WTC11 (cell line): ENCODE measurements around the gene RPS16.

ENCODE experiments used
- GRHL2 ChIP-seq: fragments of 250-450 bp; sonication (Bioruptor Pico); IDR thresholded peaks from 2 replicates; pipeline ENCODE4 v1.8.0; 2022; ENCODE audit warnings: mild to moderate bottlenecking, moderate library complexity; ENCODE audit not compliant: insufficient replicate concordance, severe bottlenecking
- TF ChIP-seq, protein P1 (sequence below): fragments of 200-600 bp; IDR thresholded peaks from 2 replicates; pipeline ENCODE4 v1.8.0; 2022; ENCODE audit warnings: antibody characterized with exemption
- TF ChIP-seq, protein P2 (sequence below): sonication (generic); formaldehyde crosslinking; IDR thresholded peaks from 2 replicates; pipeline ENCODE4 v1.8.0; 2022; ENCODE audit warnings: mild to moderate bottlenecking, missing genetic modification reagents

DNA sequence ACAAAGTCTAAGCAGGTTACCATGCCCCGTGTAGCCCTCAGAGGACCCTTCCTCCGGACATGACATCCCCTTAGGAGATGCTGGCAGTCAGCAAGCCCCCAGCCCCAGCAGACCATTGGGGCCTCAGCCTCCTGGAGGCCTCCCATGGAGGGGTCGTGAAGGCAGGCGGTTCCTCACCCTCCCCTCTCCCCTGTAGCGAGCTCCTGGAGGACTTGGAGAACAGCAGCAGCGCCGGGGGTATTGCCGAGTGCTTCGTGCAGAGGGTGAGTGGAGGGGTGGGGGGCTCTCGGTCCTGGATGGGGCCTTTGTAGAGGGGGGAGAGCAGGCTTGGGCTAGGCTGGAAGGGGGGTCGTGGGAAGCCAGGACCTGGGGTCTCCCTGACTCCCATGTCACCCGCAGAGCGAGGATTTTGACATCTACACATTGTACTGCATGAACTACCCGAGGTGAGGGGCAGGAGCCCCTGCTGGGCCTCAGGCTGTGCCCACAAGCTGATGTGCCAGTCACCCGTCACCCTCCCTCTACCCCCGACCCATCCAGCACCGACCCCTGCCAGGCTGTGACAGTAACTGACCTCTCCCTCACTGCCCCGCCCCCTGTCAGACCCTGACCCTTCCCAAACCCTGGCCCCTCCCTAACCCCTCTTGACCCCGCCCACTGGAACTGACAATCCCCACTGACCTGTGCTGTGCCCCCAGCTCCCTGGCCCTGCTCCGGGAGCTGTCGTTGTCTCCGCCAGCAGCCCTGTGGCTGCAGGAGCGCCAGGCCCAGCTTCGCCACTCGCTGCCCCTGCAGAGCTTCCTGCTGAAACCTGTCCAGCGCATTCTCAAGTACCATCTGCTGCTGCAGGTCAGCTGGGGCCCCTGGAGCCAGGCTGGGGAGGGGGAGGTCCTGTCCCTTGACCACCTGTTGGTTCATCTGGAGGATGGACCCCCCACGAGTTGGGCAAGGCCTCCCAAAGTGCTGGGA, 19.3 kb downstream of the RPS16 start:
- TF ChIP-seq, protein P1, sequence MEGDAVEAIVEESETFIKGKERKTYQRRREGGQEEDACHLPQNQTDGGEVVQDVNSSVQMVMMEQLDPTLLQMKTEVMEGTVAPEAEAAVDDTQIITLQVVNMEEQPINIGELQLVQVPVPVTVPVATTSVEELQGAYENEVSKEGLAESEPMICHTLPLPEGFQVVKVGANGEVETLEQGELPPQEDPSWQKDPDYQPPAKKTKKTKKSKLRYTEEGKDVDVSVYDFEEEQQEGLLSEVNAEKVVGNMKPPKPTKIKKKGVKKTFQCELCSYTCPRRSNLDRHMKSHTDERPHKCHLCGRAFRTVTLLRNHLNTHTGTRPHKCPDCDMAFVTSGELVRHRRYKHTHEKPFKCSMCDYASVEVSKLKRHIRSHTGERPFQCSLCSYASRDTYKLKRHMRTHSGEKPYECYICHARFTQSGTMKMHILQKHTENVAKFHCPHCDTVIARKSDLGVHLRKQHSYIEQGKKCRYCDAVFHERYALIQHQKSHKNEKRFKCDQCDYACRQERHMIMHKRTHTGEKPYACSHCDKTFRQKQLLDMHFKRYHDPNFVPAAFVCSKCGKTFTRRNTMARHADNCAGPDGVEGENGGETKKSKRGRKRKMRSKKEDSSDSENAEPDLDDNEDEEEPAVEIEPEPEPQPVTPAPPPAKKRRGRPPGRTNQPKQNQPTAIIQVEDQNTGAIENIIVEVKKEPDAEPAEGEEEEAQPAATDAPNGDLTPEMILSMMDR: no peak
- no peak for TF ChIP-seq GRHL2
- TF ChIP-seq, protein P2, sequence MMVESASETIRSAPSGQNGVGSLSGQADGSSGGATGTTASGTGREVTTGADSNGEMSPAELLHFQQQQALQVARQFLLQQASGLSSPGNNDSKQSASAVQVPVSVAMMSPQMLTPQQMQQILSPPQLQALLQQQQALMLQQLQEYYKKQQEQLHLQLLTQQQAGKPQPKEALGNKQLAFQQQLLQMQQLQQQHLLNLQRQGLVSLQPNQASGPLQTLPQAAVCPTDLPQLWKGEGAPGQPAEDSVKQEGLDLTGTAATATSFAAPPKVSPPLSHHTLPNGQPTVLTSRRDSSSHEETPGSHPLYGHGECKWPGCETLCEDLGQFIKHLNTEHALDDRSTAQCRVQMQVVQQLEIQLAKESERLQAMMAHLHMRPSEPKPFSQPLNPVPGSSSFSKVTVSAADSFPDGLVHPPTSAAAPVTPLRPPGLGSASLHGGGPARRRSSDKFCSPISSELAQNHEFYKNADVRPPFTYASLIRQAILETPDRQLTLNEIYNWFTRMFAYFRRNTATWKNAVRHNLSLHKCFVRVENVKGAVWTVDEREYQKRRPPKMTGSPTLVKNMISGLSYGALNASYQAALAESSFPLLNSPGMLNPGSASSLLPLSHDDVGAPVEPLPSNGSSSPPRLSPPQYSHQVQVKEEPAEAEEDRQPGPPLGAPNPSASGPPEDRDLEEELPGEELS (CRISPR knock-in tag): no peak
